Measurements from ENCODE around the gene GPR27. TPM values are rescaled to one million over a fixed set of nuclear protein-coding genes. Genes with fewer than 3 reads are reported as not detected.
A peak's percentile ranks its signal among the peaks of the same experiment; 100 is the strongest.

GPR27 gene
- total and polyA plus RNA-seq, 4 donors = 0.09 to 0.65 (median 0.17) TPM; not detected in 1

DNA sequence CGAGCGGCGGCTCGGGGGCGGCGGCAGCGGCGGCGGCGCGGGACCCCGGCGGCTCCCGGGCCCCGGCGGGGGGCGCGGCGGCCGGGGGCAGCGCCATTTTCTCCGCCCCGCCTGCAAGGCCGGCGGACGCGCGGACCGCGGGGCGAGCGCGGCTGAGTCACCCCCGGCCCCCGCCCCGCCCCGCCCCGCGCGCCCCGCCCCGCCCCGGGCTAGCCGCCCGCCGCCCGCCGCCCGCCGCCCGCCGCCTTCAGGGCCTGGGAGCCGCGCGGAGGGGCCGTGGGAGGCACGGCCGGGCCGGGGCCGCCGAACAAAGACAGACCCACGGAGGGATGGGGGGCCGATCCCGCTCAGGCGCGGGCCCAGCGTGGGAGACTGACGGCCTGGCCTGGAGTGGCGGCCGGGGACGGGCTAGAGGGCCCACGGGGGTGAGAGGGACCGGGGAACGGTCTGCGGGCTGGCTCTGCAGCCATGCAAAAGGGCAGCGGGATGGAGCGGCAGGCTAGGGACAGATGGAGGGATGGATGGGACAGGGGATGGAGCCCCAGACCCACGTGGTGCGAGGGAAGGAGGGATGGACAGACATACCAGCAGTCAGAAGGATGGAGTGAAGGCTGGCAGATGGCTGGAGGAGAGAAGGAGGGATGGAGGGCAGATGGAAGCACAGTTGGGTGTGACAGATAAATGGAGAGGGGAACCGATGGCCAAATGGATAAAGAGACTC is 28.2 kb upstream of the GPR27 start, which contains the start of gene EIF4E3:
EIF4E3 (minus strand) TSS at position 132 of the 721 bp plus-strand sequence; CDS start at position 97, 35 bp downstream.
- H3K36me3 ChIP-seq (ENCODE audit: control insufficient read depth in 4 of 4, insufficient read depth in 3 of 4, low read depth in 1 of 4, low read length in 3 of 4) = no peaks in the 10 kb centered on the region
- peak within 1 kb of the TSS; percentile 77 to 87 (median 87) for H3K4me3 ChIP-seq (ENCODE audit: low read depth in 1 of 3, low read length in 3 of 3)
- H3K4me1 ChIP-seq (ENCODE audit: control insufficient read depth in 4 of 4, insufficient read depth in 4 of 4, low read length in 3 of 4) = peaks cover 0 to 23% (median 13%) of the 10 kb centered on the region in 4 donors
- H3K27ac ChIP-seq (ENCODE audit: low read depth in 1 of 2, low read length in 2 of 2) = peak within 1 kb of the TSS; percentile 52 to 70
- TF ChIP-seq EGR1 (IDR thresholded peaks at IDR 0.05; ENCODE audit: low read depth in 2 of 2) (no peak), HNF4G (IDR thresholded peaks at IDR 0.05) (no peak), RAD21 (IDR thresholded peaks at IDR 0.05) (no peak), YY1 (IDR thresholded peaks at IDR 0.05) (no peak), FOXA2 (IDR thresholded peaks at IDR 0.05) (no peak), HNF4A (conservative IDR thresholded peaks at IDR 0.05) (no peak), TAF1 (conservative IDR thresholded peaks at IDR 0.05) (no peak), JUND (IDR thresholded peaks at IDR 0.05) (no peak), FOXA1 (IDR thresholded peaks at IDR 0.05) (no peak), NR2F2 (IDR thresholded peaks at IDR 0.05) (no peak), SP1 (IDR thresholded peaks at IDR 0.05) (no peak), GABPA (IDR thresholded peaks at IDR 0.05 in 1 of 2, conservative IDR thresholded peaks at IDR 0.05 in 1 of 2) (no peak), RXRA (IDR thresholded peaks at IDR 0.05) (no peak)
- TF ChIP-seq, protein P1, sequence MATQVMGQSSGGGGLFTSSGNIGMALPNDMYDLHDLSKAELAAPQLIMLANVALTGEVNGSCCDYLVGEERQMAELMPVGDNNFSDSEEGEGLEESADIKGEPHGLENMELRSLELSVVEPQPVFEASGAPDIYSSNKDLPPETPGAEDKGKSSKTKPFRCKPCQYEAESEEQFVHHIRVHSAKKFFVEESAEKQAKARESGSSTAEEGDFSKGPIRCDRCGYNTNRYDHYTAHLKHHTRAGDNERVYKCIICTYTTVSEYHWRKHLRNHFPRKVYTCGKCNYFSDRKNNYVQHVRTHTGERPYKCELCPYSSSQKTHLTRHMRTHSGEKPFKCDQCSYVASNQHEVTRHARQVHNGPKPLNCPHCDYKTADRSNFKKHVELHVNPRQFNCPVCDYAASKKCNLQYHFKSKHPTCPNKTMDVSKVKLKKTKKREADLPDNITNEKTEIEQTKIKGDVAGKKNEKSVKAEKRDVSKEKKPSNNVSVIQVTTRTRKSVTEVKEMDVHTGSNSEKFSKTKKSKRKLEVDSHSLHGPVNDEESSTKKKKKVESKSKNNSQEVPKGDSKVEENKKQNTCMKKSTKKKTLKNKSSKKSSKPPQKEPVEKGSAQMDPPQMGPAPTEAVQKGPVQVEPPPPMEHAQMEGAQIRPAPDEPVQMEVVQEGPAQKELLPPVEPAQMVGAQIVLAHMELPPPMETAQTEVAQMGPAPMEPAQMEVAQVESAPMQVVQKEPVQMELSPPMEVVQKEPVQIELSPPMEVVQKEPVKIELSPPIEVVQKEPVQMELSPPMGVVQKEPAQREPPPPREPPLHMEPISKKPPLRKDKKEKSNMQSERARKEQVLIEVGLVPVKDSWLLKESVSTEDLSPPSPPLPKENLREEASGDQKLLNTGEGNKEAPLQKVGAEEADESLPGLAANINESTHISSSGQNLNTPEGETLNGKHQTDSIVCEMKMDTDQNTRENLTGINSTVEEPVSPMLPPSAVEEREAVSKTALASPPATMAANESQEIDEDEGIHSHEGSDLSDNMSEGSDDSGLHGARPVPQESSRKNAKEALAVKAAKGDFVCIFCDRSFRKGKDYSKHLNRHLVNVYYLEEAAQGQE (IDR thresholded peaks at IDR 0.05) = no peak
- TF ChIP-seq, protein P2, sequence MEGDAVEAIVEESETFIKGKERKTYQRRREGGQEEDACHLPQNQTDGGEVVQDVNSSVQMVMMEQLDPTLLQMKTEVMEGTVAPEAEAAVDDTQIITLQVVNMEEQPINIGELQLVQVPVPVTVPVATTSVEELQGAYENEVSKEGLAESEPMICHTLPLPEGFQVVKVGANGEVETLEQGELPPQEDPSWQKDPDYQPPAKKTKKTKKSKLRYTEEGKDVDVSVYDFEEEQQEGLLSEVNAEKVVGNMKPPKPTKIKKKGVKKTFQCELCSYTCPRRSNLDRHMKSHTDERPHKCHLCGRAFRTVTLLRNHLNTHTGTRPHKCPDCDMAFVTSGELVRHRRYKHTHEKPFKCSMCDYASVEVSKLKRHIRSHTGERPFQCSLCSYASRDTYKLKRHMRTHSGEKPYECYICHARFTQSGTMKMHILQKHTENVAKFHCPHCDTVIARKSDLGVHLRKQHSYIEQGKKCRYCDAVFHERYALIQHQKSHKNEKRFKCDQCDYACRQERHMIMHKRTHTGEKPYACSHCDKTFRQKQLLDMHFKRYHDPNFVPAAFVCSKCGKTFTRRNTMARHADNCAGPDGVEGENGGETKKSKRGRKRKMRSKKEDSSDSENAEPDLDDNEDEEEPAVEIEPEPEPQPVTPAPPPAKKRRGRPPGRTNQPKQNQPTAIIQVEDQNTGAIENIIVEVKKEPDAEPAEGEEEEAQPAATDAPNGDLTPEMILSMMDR (IDR thresholded peaks at IDR 0.05; ENCODE audit: low read depth, low read length, missing input control) = no peak
- TF ChIP-seq, protein P3, sequence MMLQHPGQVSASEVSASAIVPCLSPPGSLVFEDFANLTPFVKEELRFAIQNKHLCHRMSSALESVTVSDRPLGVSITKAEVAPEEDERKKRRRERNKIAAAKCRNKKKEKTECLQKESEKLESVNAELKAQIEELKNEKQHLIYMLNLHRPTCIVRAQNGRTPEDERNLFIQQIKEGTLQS (IDR thresholded peaks at IDR 0.05) = no peak
- TF ChIP-seq, protein P4, sequence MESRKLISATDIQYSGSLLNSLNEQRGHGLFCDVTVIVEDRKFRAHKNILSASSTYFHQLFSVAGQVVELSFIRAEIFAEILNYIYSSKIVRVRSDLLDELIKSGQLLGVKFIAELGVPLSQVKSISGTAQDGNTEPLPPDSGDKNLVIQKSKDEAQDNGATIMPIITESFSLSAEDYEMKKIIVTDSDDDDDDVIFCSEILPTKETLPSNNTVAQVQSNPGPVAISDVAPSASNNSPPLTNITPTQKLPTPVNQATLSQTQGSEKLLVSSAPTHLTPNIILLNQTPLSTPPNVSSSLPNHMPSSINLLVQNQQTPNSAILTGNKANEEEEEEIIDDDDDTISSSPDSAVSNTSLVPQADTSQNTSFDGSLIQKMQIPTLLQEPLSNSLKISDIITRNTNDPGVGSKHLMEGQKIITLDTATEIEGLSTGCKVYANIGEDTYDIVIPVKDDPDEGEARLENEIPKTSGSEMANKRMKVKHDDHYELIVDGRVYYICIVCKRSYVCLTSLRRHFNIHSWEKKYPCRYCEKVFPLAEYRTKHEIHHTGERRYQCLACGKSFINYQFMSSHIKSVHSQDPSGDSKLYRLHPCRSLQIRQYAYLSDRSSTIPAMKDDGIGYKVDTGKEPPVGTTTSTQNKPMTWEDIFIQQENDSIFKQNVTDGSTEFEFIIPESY (IDR thresholded peaks at IDR 0.05) = no peak
- TF ChIP-seq, protein P5, sequence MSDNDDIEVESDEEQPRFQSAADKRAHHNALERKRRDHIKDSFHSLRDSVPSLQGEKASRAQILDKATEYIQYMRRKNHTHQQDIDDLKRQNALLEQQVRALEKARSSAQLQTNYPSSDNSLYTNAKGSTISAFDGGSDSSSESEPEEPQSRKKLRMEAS (IDR thresholded peaks at IDR 0.05) = no peak
- no peaks in the 10 kb centered on the region for H3K27me3 ChIP-seq (ENCODE audit: control insufficient read depth in 4 of 4, insufficient read depth in 4 of 4, low read length in 3 of 4)
- no peak for DNase-seq (ENCODE audit: low spot score)
- WGBS = 4% methylated on average over 80 of the region's 80 CpGs
- H3K9ac ChIP-seq (ENCODE audit: low read depth in 1 of 2, low read length in 2 of 2) = peak within 1 kb of the TSS; percentile 62 to 78
- no peaks in the 10 kb centered on the region for H3K9me3 ChIP-seq (ENCODE audit: control insufficient read depth in 4 of 4, low read length in 3 of 4)

Data from liver (tissue), 9 donors.